SU-DHL-6 (cell line): ENCODE data around the gene CLIC4.

ENCODE experiments used
- H2AFZ ChIP-seq: fragments of 200-600 bp; sonication (generic); 2 replicates; pipeline ENCODE4 v1.6.1; 2014; ENCODE audit warnings: low read depth, mild to moderate bottlenecking, moderate library complexity, mixed read lengths, antibody characterized with exemption, low read length; ENCODE audit not compliant: severe bottlenecking
- H3F3A ChIP-seq: fragments of 200-600 bp; shearing (Covaris generic); 2 replicates; pipeline ENCODE4 v1.6.0; 2016; ENCODE audit warnings: antibody characterized with exemption, mild to moderate bottlenecking; ENCODE audit not compliant: insufficient read depth
- H3K27ac ChIP-seq: fragments of 200-600 bp; sonication (generic); 2 replicates; pipeline ENCODE4 v1.5.1; 2016; ENCODE audit warnings: low read depth, mild to moderate bottlenecking, low read length, moderate library complexity, mixed read lengths
- H3K27me3 ChIP-seq: fragments of 200-600 bp; sonication (generic), shearing (Covaris generic); 2 replicates; pipeline ENCODE4 v1.6.0; 2014; ENCODE audit warnings: mild to moderate bottlenecking, low read length
- H3K36me3 ChIP-seq: fragments of 200-600 bp; sonication (generic); 2 replicates; pipeline ENCODE4 v1.6.1; 2014; ENCODE audit warnings: mild to moderate bottlenecking, low read length, mixed read lengths
- H3K4me2 ChIP-seq: fragments of 300-600, 200-600 bp; shearing (Covaris generic), sonication (generic); 2 replicates; pipeline ENCODE4 v1.6.0; 2014; ENCODE audit warnings: low read length, low read depth, mild to moderate bottlenecking; ENCODE audit not compliant: poor library complexity, severe bottlenecking
- H3K4me3 ChIP-seq: fragments of 200-600 bp; sonication (generic); 2 replicates; pipeline ENCODE4 v1.5.1; 2014; ENCODE audit warnings: antibody characterized with exemption, low read length, mild to moderate bottlenecking, mixed read lengths; ENCODE audit not compliant: insufficient read depth, poor library complexity, severe bottlenecking
- H3K79me2 ChIP-seq: fragments of 200-600 bp; sonication (generic); 2 replicates; pipeline ENCODE4 v1.6.1; 2014; ENCODE audit warnings: mild to moderate bottlenecking, low read length, moderate library complexity; ENCODE audit not compliant: insufficient read depth
- H3K9ac ChIP-seq: fragments of 200-600 bp; sonication (generic); 2 replicates; pipeline ENCODE4 v1.7.0; 2014; ENCODE audit warnings: mild to moderate bottlenecking, low read length
- H3K9me2 ChIP-seq: fragments of 200-600 bp; sonication (generic); replicated peaks from 2 replicates; pipeline ENCODE4 v1.6.1; 2014; ENCODE audit warnings: low read length; ENCODE audit not compliant: insufficient read depth
- H3K9me3 ChIP-seq: fragments of 200-600 bp; sonication (generic); 2 replicates; pipeline ENCODE4 v1.6.1; 2014; ENCODE audit warnings: low read length, mixed read lengths; ENCODE audit not compliant: insufficient read depth
- H4K20me1 ChIP-seq: fragments of 200-600 bp; sonication (generic); 2 replicates; pipeline ENCODE4 v1.6.1; 2014; ENCODE audit warnings: low read depth, mild to moderate bottlenecking, antibody characterized with exemption, low read length, moderate library complexity, mixed read lengths
- CTCF ChIP-seq: fragments of 200-600 bp; sonication (generic); IDR thresholded peaks from one replicate; pipeline ENCODE4 v1.5.1; 2017; ENCODE audit warnings: antibody characterized with exemption, mild to moderate bottlenecking, low read length, moderate library complexity; ENCODE audit not compliant: insufficient read depth, poor library complexity, severe bottlenecking
- EZH2phosphoT487 ChIP-seq: fragments of 200-600 bp; sonication (generic), shearing (Covaris generic); conservative IDR thresholded peaks from 2 replicates; pipeline ENCODE4 v1.6.1; 2018; ENCODE audit warnings: mild to moderate bottlenecking, antibody characterized with exemption, low read length, moderate library complexity, mixed read lengths

The CLIC4 gene

DNA sequence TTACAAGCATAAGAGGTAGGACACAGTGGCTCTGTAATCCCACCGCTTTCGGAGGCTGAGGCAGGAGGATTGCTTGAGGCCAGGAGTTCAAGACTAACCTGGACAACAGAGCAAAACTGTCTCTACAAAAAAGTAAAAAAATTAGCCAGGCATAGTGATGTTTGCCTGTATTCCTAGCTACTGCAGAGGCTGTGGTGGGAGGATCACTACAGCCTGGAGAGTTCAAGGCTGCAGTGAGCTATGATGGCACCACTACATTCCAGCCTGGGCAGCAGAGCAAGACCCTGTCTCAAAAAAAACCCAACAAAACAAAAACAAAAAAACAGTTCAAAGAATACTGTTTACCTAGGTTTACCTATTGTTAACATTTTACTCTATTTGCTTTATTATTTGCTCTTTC is 37.4 kb downstream of the CLIC4 start:
- peaks cover 9% of the 10 kb centered on the region; the same call in 1 of the 2 replicates for H4K20me1 ChIP-seq

DNA sequence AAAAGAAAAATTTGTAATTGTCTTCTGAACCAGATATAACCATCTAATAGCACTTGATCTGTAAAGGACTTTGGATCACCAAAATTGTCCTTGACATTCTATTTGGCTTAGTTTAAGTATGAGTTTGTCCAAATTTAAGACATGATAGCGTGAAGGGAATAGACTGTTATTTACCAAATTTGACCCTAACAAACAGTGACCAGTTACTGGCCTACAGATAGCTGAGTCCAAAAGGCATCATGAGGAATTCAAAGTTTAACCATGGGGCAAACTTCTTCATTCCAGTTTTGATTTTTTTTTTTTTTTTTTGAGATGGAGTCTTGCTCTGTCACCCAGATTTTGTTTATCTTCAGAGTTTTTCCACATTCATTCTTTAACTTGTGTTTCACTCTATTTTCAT is 38.5 kb downstream of the CLIC4 start:
- H3K79me2 ChIP-seq: peaks cover 97% of the 10 kb centered on the region
- no peaks in the 10 kb centered on the region for H3K9me3 ChIP-seq
- no peaks in the 10 kb centered on the region for H3K9me2 ChIP-seq
- H3K27ac ChIP-seq: no peak overlapping the region
- H4K20me1 ChIP-seq: peaks cover 13% of the 10 kb centered on the region; the same call in 1 of the 2 replicates
- no peak overlapping the region for H3K4me3 ChIP-seq
- no peak overlapping the region for H2AFZ ChIP-seq
- H3F3A ChIP-seq: peaks cover 13% of the 10 kb centered on the region; the same call in 1 of the 2 replicates
- H3K9ac ChIP-seq: no peak overlapping the region
- H3K36me3 ChIP-seq: peaks cover 5% of the 10 kb centered on the region; the same call in 1 of the 2 replicates
- no peaks in the 10 kb centered on the region for H3K27me3 ChIP-seq
- no peak overlapping the region for H3K4me2 ChIP-seq
- no peak for TF ChIP-seq CTCF
- TF ChIP-seq EZH2phosphoT487: no peak

More for the DNA sequence above, 37.4 kb downstream of the CLIC4 start:
- Histone ChIP-seq H3K9me2 (no peaks in the 10 kb centered on the region), H3K36me3 (peaks cover 5% of the 10 kb centered on the region; the same call in 1 of the 2 replicates), H3K27ac (no peak overlapping the region), H3K9me3 (no peaks in the 10 kb centered on the region), H3K4me2 (no peak overlapping the region), H3K4me3 (no peak overlapping the region), H3K79me2 (peaks cover 97% of the 10 kb centered on the region), H3K27me3 (no peaks in the 10 kb centered on the region), H3F3A (peaks cover 23% of the 10 kb centered on the region), H3K9ac (no peak overlapping the region), H2AFZ (no peak overlapping the region)
- TF ChIP-seq CTCF: no peak

GRCh38 chr1:24786191-24786590 is 40.9 kb downstream of the CLIC4 start:
- Histone ChIP-seq H3F3A (peaks cover 12% of the 10 kb centered on the region; the same call in 1 of the 2 replicates), H3K4me2 (no peak overlapping the region), H4K20me1 (peaks cover 26% of the 10 kb centered on the region; the same call in 1 of the 2 replicates), H3K27me3 (no peaks in the 10 kb centered on the region), H3K36me3 (peaks cover 5% of the 10 kb centered on the region; the same call in 1 of the 2 replicates), H3K9me3 (no peaks in the 10 kb centered on the region), H3K79me2 (peaks cover 98% of the 10 kb centered on the region), H3K9ac (no peak overlapping the region), H2AFZ (no peak overlapping the region), H3K9me2 (no peaks in the 10 kb centered on the region), H3K4me3 (no peak overlapping the region), H3K27ac (0 out of 2 replicates have a peak overlapping the region, but pooled peaks have one; percentile 19)
- no peak for TF ChIP-seq CTCF
- TF ChIP-seq EZH2phosphoT487: no peak
